HG02678 (cell line): ENCODE results near the gene RER1.

Source experiments
- ATAC-seq: cut with Tn5 transposase; IDR thresholded peaks from one replicate; pipeline ENCODE4 v1.9.1; 2021; ENCODE audit warnings: mild to moderate bottlenecking, moderate library complexity; ENCODE audit not compliant: unreplicated experiment

The RER1 gene

GRCh38 chr1:2353551-2354438 lies 37.8 kb upstream of the RER1 start:
- ATAC-seq = no peak

GRCh38 chr1:2354511-2355372 lies 36.9 kb upstream of the RER1 start:
- ATAC-seq = no peak

- no peak for ATAC-seq
Observed at GRCh38 chr1:2355373-2356261, 36.0 kb upstream of the RER1 start.

DNA sequence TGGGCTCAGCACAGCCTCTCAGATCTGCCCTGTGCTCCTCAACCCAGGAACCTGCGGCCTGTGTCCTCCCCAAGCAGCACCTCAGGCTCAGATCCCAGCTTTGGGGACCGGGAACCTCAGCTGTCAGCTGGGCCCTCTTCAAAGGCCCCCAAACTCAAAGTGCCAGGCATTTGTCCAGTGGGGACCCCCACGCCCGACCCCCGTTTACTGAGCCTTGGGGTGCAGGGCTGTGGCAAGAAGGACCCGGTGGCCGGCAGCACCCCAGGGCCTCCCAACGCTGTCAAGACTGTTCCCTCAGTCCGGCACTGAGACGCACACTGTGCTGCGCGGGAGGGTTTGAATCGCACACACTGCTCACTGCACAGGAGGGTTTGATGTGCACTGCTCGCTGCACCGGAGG lies 35.2 kb upstream of the RER1 start:
- ATAC-seq = no peak

DNA sequence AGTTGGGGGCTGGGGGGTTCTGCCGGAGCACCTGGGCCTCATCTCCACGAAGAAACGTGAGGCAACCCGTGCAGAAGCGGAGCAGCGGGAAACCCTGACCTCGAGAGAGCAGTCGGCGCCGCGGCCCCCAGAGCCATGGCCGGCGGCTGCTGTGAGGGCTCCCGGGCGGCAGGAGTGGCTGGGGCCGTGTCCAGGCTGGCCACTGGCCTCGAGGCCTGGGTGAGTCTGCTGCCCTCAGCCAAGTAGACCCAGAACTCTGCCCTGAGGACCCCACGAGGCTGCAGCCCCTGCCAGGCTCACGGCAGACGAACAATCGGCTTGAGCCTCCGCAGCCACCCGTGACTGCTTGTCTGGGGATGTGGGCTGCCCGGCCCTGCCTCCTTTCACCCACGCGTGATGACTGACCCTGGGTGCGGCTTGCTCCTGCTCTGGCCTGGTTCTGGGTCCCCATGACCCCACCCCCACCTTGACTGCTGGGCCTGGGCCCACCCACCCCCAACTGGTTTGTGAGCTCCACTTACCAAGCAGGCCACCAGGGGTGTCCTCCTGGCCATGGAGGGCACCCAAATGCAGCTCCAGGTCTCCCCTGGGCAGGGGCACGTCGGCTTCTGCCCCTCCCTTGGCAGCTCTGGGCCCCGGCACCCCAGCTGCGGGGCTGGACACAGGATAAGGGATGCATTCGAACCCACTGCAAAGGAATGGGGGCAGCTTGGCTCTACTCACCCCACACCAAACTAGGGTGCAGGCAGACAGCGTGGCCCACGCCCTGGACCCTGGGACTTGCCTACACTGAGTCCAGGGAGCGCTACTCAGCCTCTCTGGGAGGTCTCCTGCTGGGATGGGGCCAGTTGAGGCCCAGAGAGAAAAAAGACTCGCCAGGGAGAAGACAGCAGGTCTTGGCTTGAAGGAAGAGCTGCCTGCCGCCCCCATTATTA lies 34.5 kb upstream of the RER1 start:
- no peak for ATAC-seq

- ATAC-seq = no peak
Observed at GRCh38 chr1:2358072-2358471, 33.6 kb upstream of the RER1 start.

DNA sequence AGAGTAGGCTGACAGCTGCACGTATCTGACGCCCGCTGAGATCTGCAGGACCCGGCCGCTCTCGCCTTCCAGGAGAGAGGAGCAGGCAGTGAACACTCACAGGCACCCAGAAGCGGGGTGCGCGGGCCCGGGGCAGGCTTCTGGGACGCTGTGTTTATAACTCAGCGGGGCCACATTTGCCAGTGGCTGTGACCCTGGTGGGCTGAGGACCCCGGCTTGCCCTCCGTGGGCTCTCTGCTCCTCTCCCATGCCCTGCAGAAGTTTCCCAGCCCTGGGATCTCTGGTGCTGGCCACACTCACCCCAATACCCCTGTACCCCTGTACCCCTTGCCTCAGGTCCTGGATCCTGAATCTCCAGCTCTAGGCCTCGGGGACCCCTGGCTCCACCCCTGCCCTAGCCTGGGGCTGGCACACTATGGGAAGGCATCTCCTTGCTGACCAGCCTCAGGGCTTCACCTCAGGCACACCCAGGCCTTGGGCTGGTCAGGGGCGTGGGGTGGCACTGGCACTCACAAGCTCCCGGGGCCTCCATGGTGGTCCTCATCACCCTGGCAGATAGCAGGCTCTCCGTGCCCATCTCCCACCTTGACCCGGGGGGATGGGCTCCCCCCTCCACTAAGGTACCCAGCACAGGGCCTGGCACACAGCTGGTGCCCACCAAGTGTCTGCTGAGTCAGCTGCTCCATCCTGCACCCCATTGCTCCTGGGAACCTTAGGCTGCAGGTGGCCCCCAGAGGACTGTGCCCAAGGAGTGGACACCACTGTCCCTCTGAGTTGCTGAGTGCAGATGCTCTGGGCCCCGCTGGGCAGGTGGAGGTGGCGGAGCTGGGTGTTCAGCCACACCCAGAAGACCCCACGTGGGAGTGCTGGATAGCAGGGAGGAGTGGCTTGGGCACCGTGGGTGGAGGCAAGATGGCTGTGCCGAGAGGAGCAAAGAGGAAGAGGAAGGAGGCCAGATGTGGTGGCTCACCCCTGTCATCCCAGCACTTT lies 32.7 kb upstream of the RER1 start:
- no peak for ATAC-seq

- no peak for ATAC-seq
Observed at GRCh38 chr1:2360588-2361364, 30.9 kb upstream of the RER1 start.

DNA sequence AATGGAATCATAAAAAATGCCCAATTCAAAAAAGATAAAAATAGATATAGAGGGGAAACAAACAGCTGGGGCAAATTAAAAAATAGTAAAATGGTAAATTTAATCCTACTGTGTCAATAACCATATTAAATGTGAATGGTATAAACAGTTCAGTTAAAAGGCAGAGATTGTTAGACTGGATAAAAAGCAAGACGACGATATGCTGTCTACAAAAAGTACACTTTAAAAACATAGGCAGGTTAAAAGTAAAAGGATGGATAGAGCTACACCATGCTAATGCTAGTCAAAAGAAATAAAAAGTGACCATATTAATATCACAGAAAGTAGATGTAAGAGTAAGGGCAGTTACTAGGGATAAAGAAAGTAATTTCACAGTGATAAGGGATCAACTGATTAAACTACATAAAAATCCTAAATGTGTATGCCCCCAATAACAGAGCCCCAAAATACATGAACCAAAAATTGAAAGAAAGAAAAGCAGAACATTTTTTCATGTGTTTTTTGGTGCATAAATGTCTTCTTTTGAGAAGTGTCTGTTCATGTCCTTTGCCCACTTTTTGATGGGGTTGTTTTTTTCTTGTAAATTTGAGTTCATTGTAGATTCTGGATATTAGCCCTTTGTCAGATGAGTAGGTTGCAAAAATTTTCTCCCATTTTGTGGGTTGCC lies 27.7 kb upstream of the RER1 start:
- ATAC-seq = no peak

DNA sequence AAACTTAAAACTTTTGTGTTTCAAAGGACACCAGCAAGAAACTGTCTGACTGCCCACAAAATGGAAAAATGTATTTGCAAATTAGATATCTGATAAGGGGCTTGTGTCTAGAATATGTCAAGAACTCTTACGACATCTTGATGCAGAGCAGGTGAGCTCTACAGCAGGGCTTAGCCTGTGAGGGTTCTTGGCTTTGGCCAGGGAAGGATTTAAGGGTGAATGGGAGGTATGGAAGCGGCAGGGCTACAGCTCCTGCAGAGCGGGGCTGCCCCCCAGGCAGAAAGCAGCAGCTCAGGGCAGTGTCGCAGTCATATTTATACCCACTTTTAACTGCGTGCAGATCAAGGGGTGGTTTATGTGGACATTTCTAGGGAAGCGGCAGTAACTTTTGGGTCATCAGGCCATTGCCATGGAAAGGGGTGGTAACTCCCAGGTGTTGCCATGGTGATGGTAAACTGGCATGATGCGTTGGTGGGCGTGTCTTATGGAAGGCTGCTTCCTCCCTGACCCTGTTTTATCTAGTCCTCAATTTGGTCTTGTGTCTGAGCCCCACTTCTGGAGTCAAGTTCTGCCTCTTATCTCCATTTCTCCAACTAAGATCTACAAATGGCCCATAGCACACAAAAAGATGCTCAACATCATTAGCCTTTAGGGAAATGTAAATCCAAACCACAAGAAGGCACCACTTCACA lies 23.4 kb upstream of the RER1 start:
- no peak for ATAC-seq

DNA sequence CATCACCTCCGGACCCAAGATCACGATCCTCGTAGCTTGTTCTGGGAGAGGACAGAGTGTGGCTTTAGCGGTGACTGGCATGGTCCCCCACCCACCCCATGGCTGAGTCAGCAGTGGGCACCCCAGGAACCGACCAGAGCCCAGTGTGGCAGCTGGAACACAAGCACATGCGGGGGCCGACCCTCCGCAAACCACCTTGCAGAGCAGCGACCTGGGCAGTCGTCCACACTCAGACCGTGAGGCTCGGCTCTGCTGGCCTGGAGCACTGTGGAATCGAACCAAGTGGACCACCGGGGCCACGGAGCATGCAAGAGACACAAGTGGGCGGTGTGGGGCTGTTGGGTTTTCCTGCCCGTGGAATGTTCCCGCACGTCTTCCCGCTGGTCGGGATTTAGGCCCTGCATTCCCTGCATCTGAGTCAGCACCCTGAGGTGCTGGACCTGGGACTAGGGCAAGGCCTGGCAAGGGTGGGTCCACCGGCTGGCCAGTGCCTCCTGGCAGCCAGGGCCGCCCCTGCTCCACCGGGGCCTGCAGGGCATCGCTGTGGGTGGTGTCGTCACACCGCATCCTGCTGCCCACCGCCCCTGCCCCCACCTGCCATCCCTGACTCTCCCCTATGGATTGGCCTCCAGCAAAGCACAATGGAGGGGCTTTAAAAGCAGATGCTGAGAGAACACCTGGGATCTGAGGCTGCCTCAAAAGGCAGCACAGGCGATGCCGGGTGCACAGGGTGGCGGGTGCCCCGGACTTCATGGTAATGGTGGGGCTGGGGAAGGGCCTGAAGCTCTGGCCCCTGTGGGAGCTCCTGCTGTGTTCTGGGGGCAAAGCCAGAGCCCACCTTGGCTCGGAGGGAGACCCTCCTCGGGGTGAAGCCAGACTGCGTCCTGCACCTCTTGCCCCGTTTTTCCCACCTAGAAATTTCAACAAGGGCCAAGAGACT lies 18.8 kb upstream of the RER1 start:
- no peak for ATAC-seq

- ATAC-seq = no peak
Observed at GRCh38 chr1:2373551-2374251, 17.9 kb upstream of the RER1 start.

DNA sequence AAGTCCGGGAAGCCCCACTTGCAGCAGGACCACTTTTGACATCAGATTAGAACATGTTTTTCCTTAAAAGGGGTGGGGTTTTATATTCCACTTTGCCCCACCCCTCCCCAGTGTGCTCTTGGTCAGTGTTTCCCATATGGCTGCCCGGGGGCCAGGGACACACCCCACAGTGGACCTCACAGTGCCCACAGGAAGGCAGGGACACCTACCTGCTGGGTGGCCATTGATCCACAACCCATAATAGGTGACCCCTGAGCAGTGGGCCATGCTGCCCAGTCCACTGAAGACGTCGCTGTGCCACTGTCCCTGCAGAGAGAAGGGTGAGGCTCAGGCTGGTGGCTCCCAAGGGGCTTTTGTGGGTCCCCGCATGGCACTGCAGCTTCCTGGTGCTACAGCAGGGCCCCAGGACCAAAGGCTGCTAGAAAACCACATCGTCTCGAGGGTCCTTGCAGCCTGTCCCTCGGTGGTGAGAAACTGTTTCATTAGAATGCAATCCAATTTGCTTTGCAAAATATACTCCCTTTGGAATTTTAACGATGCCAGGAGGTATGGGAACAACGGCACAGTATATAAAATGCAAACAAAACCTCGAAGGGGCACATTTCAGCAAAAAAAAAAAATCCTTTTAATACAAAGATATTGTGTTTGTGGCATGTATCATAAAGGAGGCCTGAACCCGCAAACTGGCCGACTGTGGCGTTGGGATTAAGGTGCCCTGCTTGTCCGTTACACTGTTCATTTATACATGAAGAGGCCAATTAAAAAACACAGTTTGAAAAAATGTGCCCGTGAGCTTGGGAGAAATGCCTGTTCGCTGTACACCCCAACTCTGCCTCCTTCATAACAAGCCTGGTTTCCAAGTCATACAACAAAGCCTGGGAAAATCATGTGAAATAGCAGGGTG lies 17.1 kb upstream of the RER1 start:
- ATAC-seq = no peak
